ENCODE data around the gene SEMA3C.

DNA sequence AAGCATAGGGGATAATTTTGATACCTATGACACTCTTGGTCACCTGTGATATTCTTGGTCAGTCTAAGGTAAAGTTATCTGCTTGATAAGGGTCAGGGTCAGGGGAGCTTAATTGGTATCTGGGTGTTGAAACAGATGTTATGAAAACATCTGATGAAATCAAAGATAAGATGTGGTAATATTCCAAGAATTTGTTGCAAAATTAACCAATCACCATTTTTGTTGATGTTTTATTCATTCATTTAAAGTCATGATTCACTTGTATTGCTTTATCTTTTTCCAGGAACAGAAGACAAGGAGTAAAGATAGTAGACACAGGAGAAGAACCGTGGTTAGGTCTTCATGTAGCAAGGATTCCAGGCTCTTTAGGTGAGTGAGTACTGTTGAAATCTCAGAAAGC is 103.1 kb downstream of the SEMA3C start:
- TF ChIP-seq CTCF (IDR thresholded peaks at IDR 0.05) (no peak), POLR2AphosphoS5 (IDR thresholded peaks at IDR 0.05; ENCODE audit: low read depth, low read length) (no peak), SIN3A (IDR thresholded peaks at IDR 0.05; ENCODE audit: borderline replicate concordance, insufficient read depth, low read depth, low read length) (no peak)
- TF ChIP-seq, protein P1, sequence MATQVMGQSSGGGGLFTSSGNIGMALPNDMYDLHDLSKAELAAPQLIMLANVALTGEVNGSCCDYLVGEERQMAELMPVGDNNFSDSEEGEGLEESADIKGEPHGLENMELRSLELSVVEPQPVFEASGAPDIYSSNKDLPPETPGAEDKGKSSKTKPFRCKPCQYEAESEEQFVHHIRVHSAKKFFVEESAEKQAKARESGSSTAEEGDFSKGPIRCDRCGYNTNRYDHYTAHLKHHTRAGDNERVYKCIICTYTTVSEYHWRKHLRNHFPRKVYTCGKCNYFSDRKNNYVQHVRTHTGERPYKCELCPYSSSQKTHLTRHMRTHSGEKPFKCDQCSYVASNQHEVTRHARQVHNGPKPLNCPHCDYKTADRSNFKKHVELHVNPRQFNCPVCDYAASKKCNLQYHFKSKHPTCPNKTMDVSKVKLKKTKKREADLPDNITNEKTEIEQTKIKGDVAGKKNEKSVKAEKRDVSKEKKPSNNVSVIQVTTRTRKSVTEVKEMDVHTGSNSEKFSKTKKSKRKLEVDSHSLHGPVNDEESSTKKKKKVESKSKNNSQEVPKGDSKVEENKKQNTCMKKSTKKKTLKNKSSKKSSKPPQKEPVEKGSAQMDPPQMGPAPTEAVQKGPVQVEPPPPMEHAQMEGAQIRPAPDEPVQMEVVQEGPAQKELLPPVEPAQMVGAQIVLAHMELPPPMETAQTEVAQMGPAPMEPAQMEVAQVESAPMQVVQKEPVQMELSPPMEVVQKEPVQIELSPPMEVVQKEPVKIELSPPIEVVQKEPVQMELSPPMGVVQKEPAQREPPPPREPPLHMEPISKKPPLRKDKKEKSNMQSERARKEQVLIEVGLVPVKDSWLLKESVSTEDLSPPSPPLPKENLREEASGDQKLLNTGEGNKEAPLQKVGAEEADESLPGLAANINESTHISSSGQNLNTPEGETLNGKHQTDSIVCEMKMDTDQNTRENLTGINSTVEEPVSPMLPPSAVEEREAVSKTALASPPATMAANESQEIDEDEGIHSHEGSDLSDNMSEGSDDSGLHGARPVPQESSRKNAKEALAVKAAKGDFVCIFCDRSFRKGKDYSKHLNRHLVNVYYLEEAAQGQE (IDR thresholded peaks at IDR 0.05; ENCODE audit: insufficient read depth in 1 of 2, low read depth in 2 of 2, low read length in 1 of 2): no peak

Measured in Panc1 (cell line).